Mesodermal cell (in vitro differentiated cells): ENCODE results near the gene WBP2.

Experiments used
- H3K27ac ChIP-seq: 2 replicates; pipeline ENCODE4 v1.7.0; 2013; ENCODE audit warnings: mild to moderate bottlenecking, low read depth, low read length, moderate library complexity; ENCODE audit not compliant: severe bottlenecking
- H3K36me3 ChIP-seq: 2 replicates; pipeline ENCODE4 v1.7.1; 2013; ENCODE audit warnings: mild to moderate bottlenecking, low read length, moderate library complexity; ENCODE audit not compliant: control insufficient read depth, insufficient read depth
- H3K4me1 ChIP-seq: one replicate; pipeline ENCODE4 v1.7.1; 2013; ENCODE audit warnings: mild to moderate bottlenecking, low read length; ENCODE audit not compliant: insufficient read depth, control insufficient read depth, poor library complexity, severe bottlenecking
- H3K4me3 ChIP-seq: 2 replicates; pipeline ENCODE4 v1.7.0; 2013; ENCODE audit warnings: low read length, control low read depth, mild to moderate bottlenecking; ENCODE audit not compliant: insufficient read depth, poor library complexity, severe bottlenecking; ENCODE audit errors: extremely low read depth
- H3K9me3 ChIP-seq: 2 replicates; pipeline ENCODE4 v1.7.1; 2013; ENCODE audit warnings: mild to moderate bottlenecking, low read length, moderate library complexity; ENCODE audit not compliant: control insufficient read depth
- WGBS, 2 experiments: methylation state at CpG; one replicate each; pipeline ENCODE4 v1.1.5; 2013; ENCODE audit warnings: missing lambda C conversion rate in 2 of 2; ENCODE audit not compliant: insufficient coverage in 2 of 2; 5-methylcytosine and 5-hydroxymethylcytosine counted together

Gene WBP2

GRCh38 chr17:75809631-75810111, 45.5 kb downstream of the WBP2 start:
- H3K4me3 ChIP-seq = no peak overlapping the region
- no peak overlapping the region for H3K27ac ChIP-seq

GRCh38 chr17:75808905-75809621, 46.1 kb downstream of the WBP2 start:
- Histone ChIP-seq H3K4me1 (no peaks in the 10 kb centered on the region), H3K27ac (no peak overlapping the region), H3K9me3 (no peaks in the 10 kb centered on the region), H3K36me3 (peaks cover 39% of the 10 kb centered on the region), H3K4me3 (no peak overlapping the region)
- WGBS, 2 experiments = 90 to 98% methylated on average over 8 to 9 of the region's 18 CpGs

More at GRCh38 chr17:75809631-75810111, 45.5 kb downstream of the WBP2 start:
- Histone ChIP-seq H3K36me3 (peaks cover 40% of the 10 kb centered on the region), H3K9me3 (no peaks in the 10 kb centered on the region), H3K4me1 (peaks cover 5% of the 10 kb centered on the region)
- WGBS, 2 experiments = 94 to 99% methylated on average over 24 of the region's 24 CpGs

- Histone ChIP-seq H3K27ac (no peak overlapping the region), H3K36me3 (peaks cover 34% of the 10 kb centered on the region), H3K4me1 (no peaks in the 10 kb centered on the region), H3K4me3 (no peak overlapping the region), H3K9me3 (no peaks in the 10 kb centered on the region)
- 92 to 93% methylated on average over 3 to 4 of the region's 4 CpGs for WGBS, 2 experiments
Observed at GRCh38 chr17:75808549-75808904, 46.6 kb downstream of the WBP2 start.

GRCh38 chr17:75807861-75808260, 47.3 kb downstream of the WBP2 start:
- Histone ChIP-seq H3K27ac (no peak overlapping the region), H3K36me3 (peaks cover 27% of the 10 kb centered on the region), H3K9me3 (no peaks in the 10 kb centered on the region), H3K4me3 (no peak overlapping the region), H3K4me1 (no peaks in the 10 kb centered on the region)
- 83 to 100% methylated on average over 1 to 2 of the region's 3 CpGs for WGBS, 2 experiments

- no peaks in the 10 kb centered on the region for H3K9me3 ChIP-seq
- no peak overlapping the region for H3K4me3 ChIP-seq
- no peak overlapping the region for H3K27ac ChIP-seq
- 94 to 100% methylated on average over 2 to 3 of the region's 4 CpGs for WGBS, 2 experiments
- no peaks in the 10 kb centered on the region for H3K4me1 ChIP-seq
- peaks cover 26% of the 10 kb centered on the region for H3K36me3 ChIP-seq
Observed at GRCh38 chr17:75806822-75807500, 48.2 kb downstream of the WBP2 start.

GRCh38 chr17:75803883-75804282, 51.3 kb downstream of the WBP2 start:
- Histone ChIP-seq H3K9me3 (no peaks in the 10 kb centered on the region), H3K36me3 (peaks cover 25% of the 10 kb centered on the region), H3K27ac (no peak overlapping the region), H3K4me3 (no peak overlapping the region), H3K4me1 (no peaks in the 10 kb centered on the region)
- WGBS, 2 experiments = no CpG with 5 or more reads among the region's 1 CpG

- no peak overlapping the region for H3K27ac ChIP-seq
Observed at GRCh38 chr17:75799402-75799801, 55.7 kb downstream of the WBP2 start.

GRCh38 chr17:75795820-75796607, 59.1 kb downstream of the WBP2 start:
- no peaks in the 10 kb centered on the region for H3K4me1 ChIP-seq
- H3K4me3 ChIP-seq = no peak overlapping the region
- peaks cover 88% of the 10 kb centered on the region for H3K36me3 ChIP-seq
- H3K27ac ChIP-seq = no peak overlapping the region
- H3K9me3 ChIP-seq = no peaks in the 10 kb centered on the region
- WGBS, 2 experiments = 87 to 100% methylated on average over 3 of the region's 8 CpGs

More at GRCh38 chr17:75799402-75799801, 55.7 kb downstream of the WBP2 start:
- Histone ChIP-seq H3K36me3 (peaks cover 67% of the 10 kb centered on the region), H3K9me3 (no peaks in the 10 kb centered on the region), H3K4me1 (no peaks in the 10 kb centered on the region), H3K4me3 (no peak overlapping the region)
- 89 to 95% methylated on average over 3 of the region's 4 CpGs for WGBS, 2 experiments
